Endothelial cell of umbilical vein (primary cell): ENCODE data around the gene SLC35F3.

Experiments used
- CTCF ChIP-seq, 2 donors: IDR thresholded peaks; 1 replicate in 1 of 2; 2 replicates in 1 of 2; pipeline ENCODE4 v1.5.1; 2011; ENCODE audit warnings: low read length in 2 of 2, mild to moderate bottlenecking in 2 of 2, moderate library complexity in 2 of 2, control low read depth in 1 of 2, inconsistent platforms in 1 of 2, low read depth in 1 of 2; ENCODE audit not compliant: insufficient read depth in 1 of 2; ENCODE audit errors: extremely low read depth in 1 of 2
- EZH2 ChIP-seq: IDR thresholded peaks from 2 replicates; pipeline ENCODE4 v1.6.1; 2012; ENCODE audit warnings: borderline replicate concordance, low read depth, mild to moderate bottlenecking, moderate library complexity, low read length, inconsistent platforms; ENCODE audit not compliant: severe bottlenecking
- FOS ChIP-seq: IDR thresholded peaks from 2 replicates; pipeline ENCODE4 v1.6.1; 2011; ENCODE audit warnings: mild to moderate bottlenecking, low read length, moderate library complexity, borderline replicate concordance; ENCODE audit not compliant: insufficient read depth
- GATA2 ChIP-seq: IDR thresholded peaks from 2 replicates; pipeline ENCODE4 v1.7.0; 2011; ENCODE audit warnings: low read depth, mild to moderate bottlenecking, moderate library complexity, mixed read lengths, low read length; ENCODE audit not compliant: insufficient read length, insufficient read depth
- JUN ChIP-seq: IDR thresholded peaks from 2 replicates; pipeline ENCODE4 v1.6.1; 2011; ENCODE audit warnings: borderline replicate concordance, low read depth; ENCODE audit not compliant: insufficient read length, insufficient read depth
- MAX ChIP-seq: IDR thresholded peaks from 2 replicates; pipeline ENCODE4 v1.6.1; 2011; ENCODE audit not compliant: insufficient read depth, insufficient read length
- MYC ChIP-seq: IDR thresholded peaks from one replicate; pipeline ENCODE4 v1.6.1; 2011; ENCODE audit warnings: mild to moderate bottlenecking, low read depth, low read length
- POLR2A ChIP-seq: IDR thresholded peaks from 2 replicates; pipeline ENCODE4 v1.6.1; 2012; ENCODE audit warnings: low read depth, mild to moderate bottlenecking, control low read depth, low read length
- POLR2AphosphoS5 ChIP-seq: IDR thresholded peaks from 2 replicates; pipeline ENCODE4 v1.6.1; 2012; ENCODE audit warnings: low read depth, mild to moderate bottlenecking, control low read depth, low read length, moderate library complexity; ENCODE audit not compliant: insufficient read depth

GRCh38 chr1:233859446-233859845 is 45.0 kb upstream of the SLC35F3 start:
- TF ChIP-seq CTCF (IDR thresholded peaks at IDR 0.05; ENCODE audit: extremely low read depth in 1 of 2, insufficient read depth in 1 of 2, low read depth in 1 of 2, low read length in 2 of 2) (no peak), POLR2A (no peak), POLR2AphosphoS5 (no peak), MAX (no peak), MYC (no peak), EZH2 (no peak), FOS (no peak), JUN (no peak), GATA2 (no peak)
